ENCODE results near the gene ALOX15.
A peak's percentile ranks its signal among the peaks of the same experiment; 100 is the strongest.
"Not testable (repeated sequence)": the region's sequence is repeated elsewhere in the genome, so short reads cannot be mapped to it uniquely, and the experiment has no call there.

ALOX15 gene

DNA sequence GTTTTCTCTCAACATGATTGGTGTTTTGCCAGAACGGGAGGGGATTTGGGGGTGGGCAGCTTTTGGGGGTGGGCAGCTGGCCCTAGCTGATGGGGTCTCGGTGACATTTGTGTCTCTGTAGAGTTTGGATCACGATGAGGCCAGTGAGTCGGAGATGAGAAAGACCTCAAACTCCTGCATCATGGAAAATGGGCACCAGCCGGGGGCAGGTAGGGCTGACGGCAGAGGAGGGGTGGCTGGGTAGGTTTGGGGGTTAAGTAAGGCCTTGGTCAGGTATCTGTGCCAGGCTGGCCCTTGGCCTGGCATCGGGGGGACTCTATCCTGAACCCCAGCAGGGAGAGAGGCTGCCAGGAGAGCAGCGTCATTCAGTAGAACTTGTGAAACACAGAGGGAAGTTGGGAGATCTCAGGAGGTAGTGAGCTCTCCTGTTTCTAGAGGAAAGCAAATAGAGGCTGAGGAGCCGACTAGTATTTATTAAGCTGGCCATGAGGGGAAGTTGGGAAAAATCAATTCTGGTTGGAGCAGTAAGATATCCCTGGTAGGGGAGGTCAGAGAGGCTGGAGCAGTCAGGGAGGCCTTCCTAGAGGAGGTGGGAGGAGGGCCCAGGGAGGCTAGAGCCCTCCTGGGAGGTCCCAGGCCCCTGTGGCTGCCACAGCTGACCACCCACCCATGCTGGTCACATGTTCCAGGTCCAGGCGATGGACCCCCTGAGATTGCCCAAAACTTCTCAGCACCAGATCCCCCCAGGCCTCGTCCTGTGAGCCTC, 49.1 kb downstream of the ALOX15 start:
- no peak for DNase-seq

- DNase-seq, result no peak
Measured at GRCh38 chr17:4591529-4591928, 49.9 kb downstream of the ALOX15 start.

DNA sequence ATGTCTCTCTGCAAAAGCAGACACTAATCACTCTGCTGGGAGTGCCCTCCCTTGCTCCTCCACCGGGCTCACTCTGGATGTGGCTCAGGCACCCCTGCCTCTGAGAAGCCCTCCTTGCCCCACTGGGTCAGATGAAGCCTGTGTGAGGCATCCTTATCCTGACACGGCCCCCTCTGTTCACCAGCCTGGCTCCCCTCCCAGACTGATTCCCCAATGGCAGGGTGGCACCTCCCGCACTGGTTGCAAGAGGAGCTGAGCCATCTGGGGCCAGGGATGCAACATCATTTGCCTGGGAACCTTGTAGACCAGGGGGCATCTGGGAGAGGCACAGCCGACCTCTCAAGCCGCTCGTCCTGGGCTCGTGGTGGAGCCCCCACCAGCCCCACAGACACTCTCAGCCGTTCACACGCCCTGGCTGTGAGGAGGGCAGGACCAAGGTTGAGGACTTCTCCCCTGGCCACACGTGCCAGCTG, 50.5 kb downstream of the ALOX15 start:
- DNase-seq, result no peak

DNA sequence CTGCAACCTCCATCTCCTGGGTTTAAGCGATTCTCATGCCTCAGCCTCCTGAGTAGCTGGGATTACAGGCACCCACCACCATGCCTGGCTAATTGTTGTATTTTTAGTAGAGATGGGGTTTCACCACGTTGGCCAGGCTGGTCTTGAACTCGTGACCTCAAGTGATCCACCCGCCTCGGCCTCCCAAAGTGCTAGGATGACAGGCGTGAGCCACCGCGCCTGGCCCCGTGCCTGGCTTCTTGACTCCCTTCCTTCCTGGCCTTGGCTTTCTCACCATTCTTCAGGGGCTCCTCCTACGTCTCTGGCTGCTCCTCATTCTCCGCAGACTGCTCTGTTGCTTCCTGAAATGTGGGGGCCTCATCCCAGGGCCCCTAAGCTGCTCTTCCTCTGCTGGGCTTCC, 51.4 kb downstream of the ALOX15 start:
- not testable (repeated sequence) for DNase-seq

GRCh38 chr17:4588898-4589625, 52.4 kb downstream of the ALOX15 start:
- DNase-seq, result no peak

GRCh38 chr17:4588391-4588790, 53.1 kb downstream of the ALOX15 start:
- no peak for DNase-seq

GRCh38 chr17:4587803-4588202, 53.7 kb downstream of the ALOX15 start:
- DNase-seq, result no peak

- DNase-seq, result no peak
Measured at GRCh38 chr17:4587195-4587594, 54.3 kb downstream of the ALOX15 start.

DNA sequence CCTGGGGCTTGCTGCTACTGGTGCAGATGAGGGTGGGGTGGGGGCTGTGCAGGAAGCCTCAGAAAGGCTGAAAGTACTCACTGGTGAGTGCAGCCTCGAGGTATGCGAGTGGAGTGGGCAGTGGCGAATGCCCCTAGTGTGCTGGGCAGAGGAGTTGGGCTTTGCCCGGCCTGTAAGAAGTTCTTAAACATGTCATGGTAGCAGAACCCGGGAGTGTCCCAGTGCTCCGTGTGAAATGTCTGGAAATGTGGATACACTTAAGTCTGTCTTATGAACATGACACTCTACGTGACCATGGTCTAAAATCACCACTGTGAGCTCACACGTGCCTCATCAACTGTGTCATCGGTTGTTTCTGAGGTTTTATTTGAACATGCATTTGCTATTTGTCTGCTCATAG, 55.4 kb downstream of the ALOX15 start:
- DNase-seq, result no peak

- no peak for DNase-seq
Measured at GRCh38 chr17:4585638-4585994, 55.9 kb downstream of the ALOX15 start.

DNA sequence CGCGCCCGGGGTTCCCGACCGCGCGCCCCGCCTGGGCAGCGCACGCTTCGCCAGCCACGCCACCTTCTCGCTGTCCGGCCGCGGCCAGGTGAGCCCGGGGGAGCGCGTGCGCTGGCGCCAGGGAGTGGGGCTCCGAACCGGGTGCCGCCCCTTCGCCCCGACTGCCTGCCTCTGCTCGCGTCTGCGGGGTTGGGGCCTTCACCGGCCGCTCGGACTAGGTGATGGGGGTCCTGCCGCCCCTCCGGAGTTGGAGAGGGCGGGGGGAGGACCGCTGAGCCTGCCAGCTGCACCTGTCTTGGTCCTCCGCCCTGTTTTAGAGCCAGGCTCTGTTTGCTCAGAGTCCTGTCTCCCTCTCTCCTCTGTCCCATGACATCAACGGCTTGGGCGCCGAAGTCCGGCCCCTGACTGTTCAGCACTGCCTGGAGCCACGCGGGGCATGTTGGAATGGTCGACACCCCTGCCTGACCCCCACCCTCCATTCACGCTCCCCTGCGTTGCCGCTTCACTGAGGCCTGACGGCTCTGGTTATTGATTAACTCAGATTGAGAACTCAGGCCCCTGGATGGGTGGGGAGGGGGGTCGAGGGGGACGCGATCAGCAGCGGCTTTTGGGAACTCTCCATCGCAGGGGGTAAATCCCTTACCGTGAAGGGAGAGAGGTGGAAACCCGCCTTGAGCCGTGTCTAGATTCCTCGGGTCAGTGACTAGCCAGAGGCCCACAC, 56.4 kb downstream of the ALOX15 start:
- DNase-seq, result no peak

DNA sequence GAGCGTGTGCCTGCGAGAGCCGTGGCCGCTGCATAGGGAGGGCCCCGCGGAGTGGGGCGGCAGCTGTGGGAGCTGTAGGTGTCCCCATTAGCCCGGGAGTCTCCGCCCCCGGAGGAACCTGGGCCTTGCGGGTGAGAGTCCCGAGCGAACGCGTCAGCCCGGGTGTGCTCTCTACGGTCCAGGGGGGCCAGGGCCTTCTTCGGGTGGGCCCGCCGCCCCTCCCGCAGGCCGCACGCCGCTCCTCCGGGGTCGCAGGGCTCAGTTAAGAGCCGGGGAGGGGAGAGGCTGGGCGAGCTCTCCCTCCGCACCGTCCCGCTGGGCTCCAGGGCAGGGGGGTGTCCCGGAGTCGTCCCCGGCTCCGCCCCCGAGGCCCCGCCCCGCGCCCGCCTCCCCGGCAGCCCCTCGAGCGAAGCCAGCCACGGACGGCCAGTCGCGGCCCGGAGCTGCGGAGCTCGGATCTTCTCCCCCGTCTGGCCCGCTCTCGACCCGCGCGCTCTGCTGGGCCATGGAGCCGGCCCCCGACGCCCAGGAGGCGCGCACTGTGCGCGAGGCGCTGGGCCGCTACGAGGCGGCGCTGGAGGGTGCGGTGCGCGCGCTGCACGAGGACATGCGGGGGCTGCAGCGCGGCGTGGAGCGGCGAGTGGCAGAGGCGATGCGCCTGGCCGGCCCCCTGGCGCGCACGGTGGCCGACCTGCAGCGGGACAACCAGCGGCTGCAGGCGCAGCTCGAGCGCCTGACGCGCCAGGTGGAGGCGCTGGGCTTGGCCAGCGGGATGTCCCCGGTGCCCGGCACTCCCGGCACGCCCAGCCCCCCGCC, 57.2 kb downstream of the ALOX15 start, which contains the start of gene SMTNL2:
SMTNL2 (plus strand) TSS at position 429 of the 816 bp plus-strand sequence; CDS start at position 506, 77 bp downstream.
- DNase-seq, result peak; percentile 28

DNA sequence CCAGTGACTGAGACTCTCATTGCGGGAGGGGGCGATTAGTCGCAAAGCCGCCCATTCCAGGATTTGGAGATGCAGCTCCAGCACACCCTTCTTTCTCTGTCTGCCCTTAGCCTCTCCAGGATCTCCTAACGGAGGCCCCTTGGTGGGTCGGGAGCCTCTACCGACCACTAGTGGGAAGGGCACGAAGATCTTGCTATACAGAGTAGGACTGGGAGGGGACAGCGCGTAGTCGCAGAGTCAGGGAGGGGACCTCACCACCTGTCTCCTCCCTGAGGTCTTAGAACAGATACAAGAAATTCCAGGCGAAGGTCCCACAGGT, 57.7 kb downstream of the ALOX15 start:
- DNase-seq, result no peak

DNA sequence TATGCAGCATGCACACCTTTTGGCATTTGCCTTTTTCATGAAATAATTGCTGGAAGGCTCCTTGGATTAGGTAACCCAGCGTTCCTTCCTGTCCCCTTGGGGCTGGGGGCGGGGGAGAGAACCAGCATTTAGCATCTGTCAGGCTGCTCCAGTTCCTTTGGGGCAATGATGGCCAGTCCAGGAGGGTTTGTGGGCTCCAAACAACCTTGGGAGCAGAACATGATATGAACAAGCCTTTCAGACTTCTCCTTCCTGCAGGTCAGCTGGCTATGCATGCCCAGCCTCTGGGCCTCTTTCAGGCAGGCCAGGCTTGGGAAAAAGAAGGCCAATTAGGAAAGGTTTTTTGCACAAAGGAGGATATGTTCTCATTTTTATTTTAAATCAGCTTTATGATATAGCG, 58.3 kb downstream of the ALOX15 start:
- no peak for DNase-seq

- DNase-seq, result no peak
Measured at GRCh38 chr17:4582691-4583090, 58.8 kb downstream of the ALOX15 start.

- DNase-seq, result no peak
Measured at GRCh38 chr17:4582101-4582501, 59.4 kb downstream of the ALOX15 start.

Measured in stimulated activated CD4-positive, alpha-beta T cell treated with anti-CD3 and anti-CD28 coated beads, Interleukin-12 subunit alpha, Interleukin-12 subunit beta, amount 100 ng/mL, for 4 hours (primary cell).